Right lobe of liver (tissue), 4 donors: Measurements from ENCODE around the gene BICD2.

Experiments used
- POLR2A ChIP-seq: fragments of 450-650 bp; IDR thresholded peaks from one replicate; pipeline ENCODE4 v1.6.1; 2017; ENCODE audit warnings: antibody characterized with exemption, mild to moderate bottlenecking
- TF ChIP-seq, protein P1 (sequence below), 4 donors: fragments of 200-600 bp in 3 of 4; fragments of 450-650 bp in 1 of 4; IDR thresholded peaks; one replicate each; pipeline versions ENCODE4 v1.5.1 to v1.8.0; 2016 to 2022; ENCODE audit warnings: antibody characterized with exemption in 4 of 4, mild to moderate bottlenecking in 2 of 4
- donor health status: DM: no; HTN: no; CAD: no.
- donor health status: DM: no; HTN: no; CAD: no.
- donor health status: DM: no; HTN: yes; CAD: no.

- no peak for TF ChIP-seq POLR2A
- TF ChIP-seq, protein P1, sequence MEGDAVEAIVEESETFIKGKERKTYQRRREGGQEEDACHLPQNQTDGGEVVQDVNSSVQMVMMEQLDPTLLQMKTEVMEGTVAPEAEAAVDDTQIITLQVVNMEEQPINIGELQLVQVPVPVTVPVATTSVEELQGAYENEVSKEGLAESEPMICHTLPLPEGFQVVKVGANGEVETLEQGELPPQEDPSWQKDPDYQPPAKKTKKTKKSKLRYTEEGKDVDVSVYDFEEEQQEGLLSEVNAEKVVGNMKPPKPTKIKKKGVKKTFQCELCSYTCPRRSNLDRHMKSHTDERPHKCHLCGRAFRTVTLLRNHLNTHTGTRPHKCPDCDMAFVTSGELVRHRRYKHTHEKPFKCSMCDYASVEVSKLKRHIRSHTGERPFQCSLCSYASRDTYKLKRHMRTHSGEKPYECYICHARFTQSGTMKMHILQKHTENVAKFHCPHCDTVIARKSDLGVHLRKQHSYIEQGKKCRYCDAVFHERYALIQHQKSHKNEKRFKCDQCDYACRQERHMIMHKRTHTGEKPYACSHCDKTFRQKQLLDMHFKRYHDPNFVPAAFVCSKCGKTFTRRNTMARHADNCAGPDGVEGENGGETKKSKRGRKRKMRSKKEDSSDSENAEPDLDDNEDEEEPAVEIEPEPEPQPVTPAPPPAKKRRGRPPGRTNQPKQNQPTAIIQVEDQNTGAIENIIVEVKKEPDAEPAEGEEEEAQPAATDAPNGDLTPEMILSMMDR (IDR thresholded peaks at IDR 0.05), result no peak
These were observed 100.7 kb downstream of the BICD2 start for GRCh38 chr9:92663951-92664350.
